Skin of body (tissue), 2 donors: Measurements from ENCODE around the gene NUP205. TPM values are rescaled to one million over a fixed set of nuclear protein-coding genes. Genes with fewer than 3 reads are reported as not detected.

Source experiments
- small RNA-seq: library from RNA; depleted of rRNA; stranded (forward); fragments of <200 nt; gene quantifications from one replicate; pipeline ENCODE3, GENCODE V24; 2014; ENCODE audit warnings: low replicate concordance
- total RNA-seq: library from RNA; depleted of rRNA; stranded (reverse); fragments of >200 nt; gene quantifications from one replicate; pipeline ENCODE4 v1.2.3, GENCODE V29; 2014

NUP205 gene
- total RNA-seq, 1 donor from 2014 or later = 35.5 TPM

Small RNA genes lying within 50 kb of the gene (small RNA-seq; reads per million reads assigned to genes)
- gene RNU6-1154P = not detected

Other genes with a start within 250 kb of the NUP205 start
- 23.1 TPM for gene CNOT4, start 47.8 kb upstream of the NUP205 start, total RNA-seq
- 18.6 TPM for gene STMP1, start 104.6 kb downstream of the NUP205 start, total RNA-seq
- gene SLC13A4, start 170.3 kb downstream of the NUP205 start, total RNA-seq = 0.10 TPM
- 2.8 TPM for gene FAM180A, start 190.9 kb downstream of the NUP205 start, total RNA-seq